ENCODE data around the gene HIPK2.

- TF ChIP-seq, protein P1, sequence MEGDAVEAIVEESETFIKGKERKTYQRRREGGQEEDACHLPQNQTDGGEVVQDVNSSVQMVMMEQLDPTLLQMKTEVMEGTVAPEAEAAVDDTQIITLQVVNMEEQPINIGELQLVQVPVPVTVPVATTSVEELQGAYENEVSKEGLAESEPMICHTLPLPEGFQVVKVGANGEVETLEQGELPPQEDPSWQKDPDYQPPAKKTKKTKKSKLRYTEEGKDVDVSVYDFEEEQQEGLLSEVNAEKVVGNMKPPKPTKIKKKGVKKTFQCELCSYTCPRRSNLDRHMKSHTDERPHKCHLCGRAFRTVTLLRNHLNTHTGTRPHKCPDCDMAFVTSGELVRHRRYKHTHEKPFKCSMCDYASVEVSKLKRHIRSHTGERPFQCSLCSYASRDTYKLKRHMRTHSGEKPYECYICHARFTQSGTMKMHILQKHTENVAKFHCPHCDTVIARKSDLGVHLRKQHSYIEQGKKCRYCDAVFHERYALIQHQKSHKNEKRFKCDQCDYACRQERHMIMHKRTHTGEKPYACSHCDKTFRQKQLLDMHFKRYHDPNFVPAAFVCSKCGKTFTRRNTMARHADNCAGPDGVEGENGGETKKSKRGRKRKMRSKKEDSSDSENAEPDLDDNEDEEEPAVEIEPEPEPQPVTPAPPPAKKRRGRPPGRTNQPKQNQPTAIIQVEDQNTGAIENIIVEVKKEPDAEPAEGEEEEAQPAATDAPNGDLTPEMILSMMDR (IDR thresholded peaks at IDR 0.05): no peak
- TF ChIP-seq POLR2A (IDR thresholded peaks at IDR 0.05): no peak
These were observed 31.1 kb upstream of the HIPK2 start for GRCh38 chr7:139808846-139809442.
